Measurements from ENCODE around the gene CEBPB. TPM values are rescaled to one million over a fixed set of nuclear protein-coding genes. Genes with fewer than 3 reads are reported as not detected.

CEBPB gene
- total RNA-seq, 4 donors from 2014 or later: 202 to 524 (median 275) TPM

DNA sequence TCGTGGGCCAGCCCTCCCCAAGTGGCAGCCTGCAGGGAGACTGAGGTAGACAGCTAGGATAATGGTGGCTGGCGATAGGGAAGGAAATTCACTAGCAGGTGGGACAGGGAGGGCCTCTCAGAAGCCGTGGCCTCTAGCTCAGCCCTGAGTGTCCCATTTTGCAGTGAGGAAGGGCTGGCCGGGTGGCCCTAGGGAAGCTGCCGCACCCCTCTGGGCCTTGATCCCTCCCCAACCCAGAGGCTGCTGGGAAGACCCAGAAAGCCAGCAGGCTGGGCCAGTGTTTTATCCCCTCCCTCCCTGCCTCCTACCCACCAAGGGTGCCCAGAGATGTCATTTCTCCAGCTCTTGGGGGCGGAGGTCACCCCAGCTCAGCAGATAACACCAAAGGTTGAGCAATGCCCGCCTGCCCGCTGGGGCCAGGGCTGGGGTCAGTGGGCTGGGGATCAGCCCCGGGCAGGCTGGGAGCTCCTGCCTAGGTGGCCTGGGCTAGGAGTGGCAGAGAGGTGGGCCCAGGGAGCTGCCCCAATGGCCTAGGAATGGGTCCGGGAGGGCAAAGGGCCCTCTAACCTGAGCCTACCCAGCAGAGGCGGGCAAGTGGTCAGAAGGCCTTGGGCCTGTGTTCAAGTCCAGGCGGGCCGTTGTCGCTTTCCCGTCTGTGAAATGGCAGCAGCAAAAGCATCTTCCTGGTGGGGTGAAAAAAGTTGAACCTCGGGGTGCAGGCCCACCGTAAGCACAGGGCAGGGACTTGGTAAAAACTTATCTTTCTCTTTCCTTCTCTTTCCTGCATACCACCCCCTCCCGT lies 1.6 kb upstream of the CEBPB start:
- peaks cover 0 to 36% (median 3%) of the 10 kb centered on the region in 4 donors for H3K4me1 ChIP-seq
- no peaks in the 10 kb centered on the region for H3K9me3 ChIP-seq
- peaks cover 2 to 23% (median 3%) of the 10 kb centered on the region in 3 donors for H3K36me3 ChIP-seq
- H3K27me3 ChIP-seq: no peaks in the 10 kb centered on the region
- TF ChIP-seq EP300 (IDR thresholded peaks at IDR 0.05) (no peak), POLR2A (IDR thresholded peaks at IDR 0.05) (no peak)
- TF ChIP-seq, protein P1, sequence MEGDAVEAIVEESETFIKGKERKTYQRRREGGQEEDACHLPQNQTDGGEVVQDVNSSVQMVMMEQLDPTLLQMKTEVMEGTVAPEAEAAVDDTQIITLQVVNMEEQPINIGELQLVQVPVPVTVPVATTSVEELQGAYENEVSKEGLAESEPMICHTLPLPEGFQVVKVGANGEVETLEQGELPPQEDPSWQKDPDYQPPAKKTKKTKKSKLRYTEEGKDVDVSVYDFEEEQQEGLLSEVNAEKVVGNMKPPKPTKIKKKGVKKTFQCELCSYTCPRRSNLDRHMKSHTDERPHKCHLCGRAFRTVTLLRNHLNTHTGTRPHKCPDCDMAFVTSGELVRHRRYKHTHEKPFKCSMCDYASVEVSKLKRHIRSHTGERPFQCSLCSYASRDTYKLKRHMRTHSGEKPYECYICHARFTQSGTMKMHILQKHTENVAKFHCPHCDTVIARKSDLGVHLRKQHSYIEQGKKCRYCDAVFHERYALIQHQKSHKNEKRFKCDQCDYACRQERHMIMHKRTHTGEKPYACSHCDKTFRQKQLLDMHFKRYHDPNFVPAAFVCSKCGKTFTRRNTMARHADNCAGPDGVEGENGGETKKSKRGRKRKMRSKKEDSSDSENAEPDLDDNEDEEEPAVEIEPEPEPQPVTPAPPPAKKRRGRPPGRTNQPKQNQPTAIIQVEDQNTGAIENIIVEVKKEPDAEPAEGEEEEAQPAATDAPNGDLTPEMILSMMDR (IDR thresholded peaks at IDR 0.05): no peak
- peak overlapping the region; percentile 97 to 100 (median 99) for H3K27ac ChIP-seq
- DNase-seq (ENCODE audit: low spot score in 2 of 2): no peak
- no peak overlapping the region for H3K4me3 ChIP-seq
- WGBS, 2 donors: 86 to 88% methylated on average over 15 of the region's 18 CpGs

DNA sequence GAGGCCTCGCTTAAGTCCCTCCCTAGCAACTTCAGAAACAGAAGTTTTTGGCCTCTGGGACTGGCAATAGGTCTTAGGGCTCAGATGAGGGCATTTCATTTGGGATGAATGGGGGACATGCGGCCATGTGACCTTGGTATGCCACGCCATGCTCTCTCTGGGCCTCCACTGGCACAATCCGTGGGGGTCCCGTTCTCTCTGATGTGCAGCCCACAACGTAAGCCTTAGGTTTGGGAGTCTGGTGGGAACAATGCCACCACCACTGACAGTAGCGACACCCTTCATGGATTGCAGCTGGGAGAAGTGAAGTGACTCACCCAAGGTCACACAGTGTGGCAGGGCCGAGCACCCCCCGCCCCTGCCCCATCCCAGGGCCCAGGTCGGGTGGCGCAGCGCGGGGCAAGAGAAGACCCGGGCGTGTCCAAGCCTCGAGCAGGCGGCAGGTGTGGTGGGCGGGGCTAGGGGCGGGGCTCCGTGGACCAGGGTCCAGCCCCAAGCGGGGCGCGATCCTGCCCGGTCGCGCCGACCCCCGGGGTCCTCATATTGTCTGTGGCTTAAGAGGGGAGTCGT lies 864 bp upstream of the CEBPB start:
- no peaks in the 10 kb centered on the region for H3K27me3 ChIP-seq
- 35 to 36% methylated on average over 18 to 29 of the region's 29 CpGs for WGBS, 2 donors
- TF ChIP-seq EP300 (IDR thresholded peaks at IDR 0.05): no peak
- TF ChIP-seq POLR2A (IDR thresholded peaks at IDR 0.05): no peak
- TF ChIP-seq, protein P1 (IDR thresholded peaks at IDR 0.05): no peak
- H3K9me3 ChIP-seq: no peaks in the 10 kb centered on the region
- H3K4me1 ChIP-seq: peaks cover 0 to 43% (median 6%) of the 10 kb centered on the region in 4 donors
- peaks cover 2 to 30% (median 3%) of the 10 kb centered on the region in 3 donors for H3K36me3 ChIP-seq
- peak overlapping the region; percentile 97 to 100 (median 99) for H3K27ac ChIP-seq
- H3K4me3 ChIP-seq: peak overlapping the region in 2 of 4 donors; percentile 85 to 89
- DNase-seq (ENCODE audit: low spot score in 2 of 2): no peak

DNA sequence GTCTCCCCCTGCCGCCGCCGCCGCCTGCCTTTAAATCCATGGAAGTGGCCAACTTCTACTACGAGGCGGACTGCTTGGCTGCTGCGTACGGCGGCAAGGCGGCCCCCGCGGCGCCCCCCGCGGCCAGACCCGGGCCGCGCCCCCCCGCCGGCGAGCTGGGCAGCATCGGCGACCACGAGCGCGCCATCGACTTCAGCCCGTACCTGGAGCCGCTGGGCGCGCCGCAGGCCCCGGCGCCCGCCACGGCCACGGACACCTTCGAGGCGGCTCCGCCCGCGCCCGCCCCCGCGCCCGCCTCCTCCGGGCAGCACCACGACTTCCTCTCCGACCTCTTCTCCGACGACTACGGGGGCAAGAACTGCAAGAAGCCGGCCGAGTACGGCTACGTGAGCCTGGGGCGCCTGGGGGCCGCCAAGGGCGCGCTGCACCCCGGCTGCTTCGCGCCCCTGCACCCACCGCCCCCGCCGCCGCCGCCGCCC lies 474 bp downstream of the CEBPB start:
- TF ChIP-seq, protein P1 (IDR thresholded peaks at IDR 0.05): peak in 2 of 5 experiments; percentile 29 to 43
- TF ChIP-seq EP300 (IDR thresholded peaks at IDR 0.05): no peak
- no peak for TF ChIP-seq POLR2A (IDR thresholded peaks at IDR 0.05)
- Histone ChIP-seq H3K9me3 (no peaks in the 10 kb centered on the region), H3K4me3 (peak overlapping the region; percentile 85 to 97 (median 90)), H3K4me1 (peaks cover 0 to 46% (median 8%) of the 10 kb centered on the region in 4 donors), H3K36me3 (peaks cover 2 to 35% (median 3%) of the 10 kb centered on the region in 3 donors), H3K27ac (peak overlapping the region; percentile 97 to 100 (median 99)), H3K27me3 (no peaks in the 10 kb centered on the region)
- DNase-seq (ENCODE audit: low spot score in 2 of 2): peak; percentile 31 to 40
- WGBS, 2 donors: 1% methylated on average over 23 of the region's 69 CpGs; no CpG with 5 or more reads in 1 of the 2 donors

DNA sequence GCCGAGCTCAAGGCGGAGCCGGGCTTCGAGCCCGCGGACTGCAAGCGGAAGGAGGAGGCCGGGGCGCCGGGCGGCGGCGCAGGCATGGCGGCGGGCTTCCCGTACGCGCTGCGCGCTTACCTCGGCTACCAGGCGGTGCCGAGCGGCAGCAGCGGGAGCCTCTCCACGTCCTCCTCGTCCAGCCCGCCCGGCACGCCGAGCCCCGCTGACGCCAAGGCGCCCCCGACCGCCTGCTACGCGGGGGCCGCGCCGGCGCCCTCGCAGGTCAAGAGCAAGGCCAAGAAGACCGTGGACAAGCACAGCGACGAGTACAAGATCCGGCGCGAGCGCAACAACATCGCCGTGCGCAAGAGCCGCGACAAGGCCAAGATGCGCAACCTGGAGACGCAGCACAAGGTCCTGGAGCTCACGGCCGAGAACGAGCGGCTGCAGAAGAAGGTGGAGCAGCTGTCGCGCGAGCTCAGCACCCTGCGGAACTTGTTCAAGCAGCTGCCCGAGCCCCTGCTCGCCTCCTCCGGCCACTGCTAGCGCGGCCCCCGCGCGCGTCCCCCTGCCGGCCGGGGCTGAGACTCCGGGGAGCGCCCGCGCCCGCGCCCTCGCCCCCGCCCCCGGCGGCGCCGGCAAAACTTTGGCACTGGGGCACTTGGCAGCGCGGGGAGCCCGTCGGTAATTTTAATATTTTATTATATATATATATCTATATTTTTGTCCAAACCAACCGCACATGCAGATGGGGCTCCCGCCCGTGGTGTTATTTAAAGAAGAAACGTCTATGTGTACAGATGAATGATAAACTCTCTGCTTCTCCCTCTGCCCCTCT lies 1.1 kb downstream of the CEBPB start:
- no peaks in the 10 kb centered on the region for H3K27me3 ChIP-seq
- WGBS, 2 donors: 0% methylated on average over 21 to 52 of the region's 96 CpGs
- H3K27ac ChIP-seq: peak overlapping the region; percentile 97 to 100 (median 99)
- TF ChIP-seq, protein P1 (IDR thresholded peaks at IDR 0.05): peak; percentile 17 to 76 (median 43)
- TF ChIP-seq EP300 (IDR thresholded peaks at IDR 0.05) (peak in 1 of 2 donors; percentile 9), POLR2A (IDR thresholded peaks at IDR 0.05) (peak in 1 of 2 donors; percentile 12)
- H3K36me3 ChIP-seq: peaks cover 2 to 35% (median 3%) of the 10 kb centered on the region in 3 donors
- H3K4me1 ChIP-seq: peaks cover 0 to 42% (median 8%) of the 10 kb centered on the region in 4 donors
- H3K4me3 ChIP-seq: peak overlapping the region; percentile 85 to 97 (median 90)
- H3K9me3 ChIP-seq: no peaks in the 10 kb centered on the region
- DNase-seq (ENCODE audit: low spot score in 2 of 2): no peak

Measured in tibial nerve (tissue), 4 donors.